AG10803 (cell line): Measurements from ENCODE around the gene SEMA4F.

ENCODE experiments used
- DNase-seq: peaks from one replicate; pipeline ENCODE4 v3.0.0; 2010; ENCODE audit warnings: low read depth
- H3K4me3 ChIP-seq: 2 replicates; pipeline ENCODE4 v1.5.1; 2011; ENCODE audit warnings: mild to moderate bottlenecking, low read length, control low read depth
- CTCF ChIP-seq: conservative IDR thresholded peaks from 2 replicates; pipeline ENCODE4 v1.5.1; 2011; ENCODE audit warnings: mild to moderate bottlenecking, low read length, control low read depth, inconsistent platforms

Gene SEMA4F

DNA sequence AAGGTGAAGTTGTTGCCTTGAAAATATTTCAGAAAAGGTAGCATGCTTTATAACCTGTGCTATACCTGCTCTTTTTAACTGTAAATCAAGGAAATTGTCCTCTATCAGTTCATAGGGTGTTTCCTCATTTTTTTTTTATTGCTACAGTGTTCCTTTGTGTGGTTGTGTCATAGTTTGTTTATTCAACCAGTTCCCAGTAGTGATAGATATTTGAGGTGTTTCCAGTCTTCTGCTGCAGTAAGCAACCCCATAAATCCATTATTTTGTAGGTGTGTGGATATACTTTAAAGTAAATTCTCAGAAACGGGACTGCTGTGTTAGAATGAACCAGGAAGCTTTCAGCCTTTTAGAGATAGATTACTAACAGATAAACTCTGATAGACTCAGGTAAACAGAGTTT, 39.6 kb downstream of the SEMA4F start:
- no peak overlapping the region for H3K4me3 ChIP-seq
- DNase-seq = no peak
- TF ChIP-seq CTCF = no peak

GRCh38 chr2:74694281-74694680, 40.2 kb downstream of the SEMA4F start:
- no peak for TF ChIP-seq CTCF

DNA sequence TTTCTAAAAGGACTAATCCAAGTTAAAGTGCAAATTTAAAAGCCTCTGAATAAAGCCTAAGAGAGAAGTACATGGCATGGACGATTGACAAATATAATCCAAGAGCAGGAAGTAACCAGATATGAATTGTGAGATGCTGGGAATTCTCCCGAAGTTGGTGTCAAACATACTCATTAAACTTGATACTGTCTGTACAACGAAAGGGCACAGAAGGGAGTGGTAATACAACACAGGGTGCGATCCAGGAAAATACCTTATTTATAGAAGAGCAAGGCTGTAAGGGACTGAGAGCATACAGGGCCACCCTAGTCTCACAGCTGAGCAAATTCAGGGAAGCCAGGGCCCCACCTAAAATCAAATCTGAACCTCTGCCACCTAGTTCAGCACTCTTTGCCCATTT, 41.6 kb downstream of the SEMA4F start:
- DNase-seq = no peak
- H3K4me3 ChIP-seq = no peak overlapping the region
- TF ChIP-seq CTCF = no peak

More at GRCh38 chr2:74694281-74694680, 40.2 kb downstream of the SEMA4F start:
- DNase-seq = no peak
- no peak overlapping the region for H3K4me3 ChIP-seq

DNA sequence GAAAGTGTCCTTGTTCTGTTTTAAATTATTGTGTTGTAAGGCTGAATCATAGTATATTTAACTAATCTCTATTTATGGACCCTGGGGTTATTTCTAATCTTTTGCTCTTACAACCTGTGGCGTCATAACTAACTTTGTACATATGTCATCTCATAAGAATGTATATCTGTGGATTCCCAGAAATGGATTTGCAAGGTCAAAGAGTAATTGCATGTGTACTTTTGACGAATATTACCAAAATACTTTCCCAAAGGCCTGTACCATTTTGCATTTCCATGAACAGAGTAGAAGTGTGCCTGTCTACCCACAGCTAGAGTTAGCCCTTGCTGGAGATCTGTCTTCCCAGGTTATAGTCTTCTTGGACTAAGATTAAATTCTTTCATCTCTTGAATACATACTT, 42.8 kb downstream of the SEMA4F start:
- TF ChIP-seq CTCF = no peak
- DNase-seq = peak; percentile 35
- H3K4me3 ChIP-seq = no peak overlapping the region

- no peak for TF ChIP-seq CTCF
- no peak overlapping the region for H3K4me3 ChIP-seq
- DNase-seq = no peak
Observed at GRCh38 chr2:74700643-74701372, 46.8 kb downstream of the SEMA4F start.

GRCh38 chr2:74702001-74702715, 48.1 kb downstream of the SEMA4F start:
- H3K4me3 ChIP-seq = no peak overlapping the region
- TF ChIP-seq CTCF = no peak
- no peak for DNase-seq

- no peak for DNase-seq
- TF ChIP-seq CTCF = no peak
- H3K4me3 ChIP-seq = no peak overlapping the region
Observed at GRCh38 chr2:74703373-74703772, 49.3 kb downstream of the SEMA4F start.
